ENCODE results near the gene CUBN.
"Not testable (repeated sequence)": the region's sequence is repeated elsewhere in the genome, so short reads cannot be mapped to it uniquely, and the experiment has no call there.

GRCh38 chr10:17013131-17013983, 116.3 kb downstream of the CUBN start:
- TF ChIP-seq, protein P1, sequence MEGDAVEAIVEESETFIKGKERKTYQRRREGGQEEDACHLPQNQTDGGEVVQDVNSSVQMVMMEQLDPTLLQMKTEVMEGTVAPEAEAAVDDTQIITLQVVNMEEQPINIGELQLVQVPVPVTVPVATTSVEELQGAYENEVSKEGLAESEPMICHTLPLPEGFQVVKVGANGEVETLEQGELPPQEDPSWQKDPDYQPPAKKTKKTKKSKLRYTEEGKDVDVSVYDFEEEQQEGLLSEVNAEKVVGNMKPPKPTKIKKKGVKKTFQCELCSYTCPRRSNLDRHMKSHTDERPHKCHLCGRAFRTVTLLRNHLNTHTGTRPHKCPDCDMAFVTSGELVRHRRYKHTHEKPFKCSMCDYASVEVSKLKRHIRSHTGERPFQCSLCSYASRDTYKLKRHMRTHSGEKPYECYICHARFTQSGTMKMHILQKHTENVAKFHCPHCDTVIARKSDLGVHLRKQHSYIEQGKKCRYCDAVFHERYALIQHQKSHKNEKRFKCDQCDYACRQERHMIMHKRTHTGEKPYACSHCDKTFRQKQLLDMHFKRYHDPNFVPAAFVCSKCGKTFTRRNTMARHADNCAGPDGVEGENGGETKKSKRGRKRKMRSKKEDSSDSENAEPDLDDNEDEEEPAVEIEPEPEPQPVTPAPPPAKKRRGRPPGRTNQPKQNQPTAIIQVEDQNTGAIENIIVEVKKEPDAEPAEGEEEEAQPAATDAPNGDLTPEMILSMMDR (IDR thresholded peaks at IDR 0.05): not testable (repeated sequence)
- not testable (repeated sequence) for TF ChIP-seq POLR2A, POLR2AphosphoS5, EP300 (IDR thresholded peaks at IDR 0.05)
